Stomach (tissue), 4 donors: ENCODE data around the gene CLEC5A.
A peak's percentile ranks its signal among the peaks of the same experiment; 100 is the strongest.

Source experiments
- CTCF ChIP-seq, 7 experiments: fragments of 450-650 bp in 4 of 7; fragments of 200-600 bp in 3 of 7; sonication (generic) in 3 of 7; IDR thresholded peaks; one replicate each; pipeline ENCODE4 v1.5.1; 2016 to 2019; ENCODE audit warnings: antibody characterized with exemption in 7 of 7, control low read depth in 2 of 7, mild to moderate bottlenecking in 1 of 7
- EP300 ChIP-seq: sonication (generic); formaldehyde crosslinking; IDR thresholded peaks from one replicate; pipeline ENCODE4 v1.6.1; 2017; ENCODE audit warnings: antibody characterized with exemption
- POLR2A ChIP-seq, 4 donors: fragments of 450-650 bp; IDR thresholded peaks; one replicate each; pipeline ENCODE4 v1.6.1; 2016; ENCODE audit warnings: antibody characterized with exemption in 4 of 4, control low read depth in 2 of 4, mild to moderate bottlenecking in 1 of 4, moderate library complexity in 1 of 4
- POLR2AphosphoS5 ChIP-seq, 3 donors: sonication (generic); formaldehyde crosslinking; IDR thresholded peaks; one replicate each; pipeline ENCODE4 v1.6.1; 2016; ENCODE audit warnings: antibody characterized with exemption in 3 of 3

- peak in 5 of 7 experiments; percentile 40 to 84 (median 76) for TF ChIP-seq CTCF (IDR thresholded peaks at IDR 0.05)
- TF ChIP-seq POLR2AphosphoS5 (IDR thresholded peaks at IDR 0.05) = no peak
- no peak for TF ChIP-seq POLR2A (IDR thresholded peaks at IDR 0.05)
- TF ChIP-seq EP300 = no peak
Observed at GRCh38 chr7:141975806-141976523, 29.2 kb upstream of the CLEC5A start.
